ENCODE measurements around the gene ZNF683. TPM values are rescaled to one million over a fixed set of nuclear protein-coding genes. Genes with fewer than 3 reads are reported as not detected.

Gene ZNF683
- total RNA-seq, 4 donors from 2014 or later = not detected

GRCh38 chr1:26351590-26352337, 20.8 kb downstream of the ZNF683 start:
- H3K9me3 ChIP-seq = no peaks in the 10 kb centered on the region
- no peaks in the 10 kb centered on the region for H3K27me3 ChIP-seq
- TF ChIP-seq POLR2A (IDR thresholded peaks at IDR 0.05) (no peak), CTCF (IDR thresholded peaks at IDR 0.05) (no peak)
- intact Hi-C loops (cut with DNase I; ENCODE audit: low total_unique reads) = no loop called here
- DNase-seq = no peak
- H3K36me3 ChIP-seq = no peaks in the 10 kb centered on the region
- H3K4me1 ChIP-seq = no peaks in the 10 kb centered on the region
- no peak overlapping the region for H3K4me3 ChIP-seq
- H3K27ac ChIP-seq = no peak overlapping the region

GRCh38 chr1:26350701-26351589, 21.6 kb downstream of the ZNF683 start:
- H3K9me3 ChIP-seq = no peaks in the 10 kb centered on the region
- no peak overlapping the region for H3K27ac ChIP-seq
- intact Hi-C loops (cut with DNase I; ENCODE audit: low total_unique reads) = no loop called here
- DNase-seq = no peak
- TF ChIP-seq CTCF (IDR thresholded peaks at IDR 0.05) = no peak
- TF ChIP-seq POLR2A (IDR thresholded peaks at IDR 0.05) = no peak
- H3K4me1 ChIP-seq = no peaks in the 10 kb centered on the region
- no peaks in the 10 kb centered on the region for H3K27me3 ChIP-seq
- no peaks in the 10 kb centered on the region for H3K36me3 ChIP-seq
- H3K4me3 ChIP-seq = no peak overlapping the region

- intact Hi-C loops (cut with DNase I; ENCODE audit: low total_unique reads) = no loop called here
- Histone ChIP-seq H3K36me3 (no peaks in the 10 kb centered on the region), H3K27me3 (no peaks in the 10 kb centered on the region), H3K4me3 (no peak overlapping the region), H3K27ac (no peak overlapping the region), H3K4me1 (no peaks in the 10 kb centered on the region), H3K9me3 (no peaks in the 10 kb centered on the region)
- no peak for TF ChIP-seq CTCF (IDR thresholded peaks at IDR 0.05)
- TF ChIP-seq POLR2A (IDR thresholded peaks at IDR 0.05) = no peak
- no peak for DNase-seq
Measured at GRCh38 chr1:26350343-26350700, 22.2 kb downstream of the ZNF683 start.

GRCh38 chr1:26349877-26350244, 22.7 kb downstream of the ZNF683 start:
- no peak for TF ChIP-seq POLR2A (IDR thresholded peaks at IDR 0.05)
- TF ChIP-seq CTCF (IDR thresholded peaks at IDR 0.05) = no peak
- intact Hi-C loops (cut with DNase I; ENCODE audit: low total_unique reads) = no loop called here
- DNase-seq = no peak
- Histone ChIP-seq H3K4me1 (no peaks in the 10 kb centered on the region), H3K27ac (no peak overlapping the region), H3K4me3 (no peak overlapping the region), H3K36me3 (no peaks in the 10 kb centered on the region), H3K9me3 (no peaks in the 10 kb centered on the region), H3K27me3 (no peaks in the 10 kb centered on the region)
